Smooth muscle cell (in vitro differentiated cells): ENCODE data around the gene PAPPA. TPM values are rescaled to one million over a fixed set of nuclear protein-coding genes. Genes with fewer than 3 reads are reported as not detected.

Experiments
- DNase-seq: peaks from one replicate; lab custom pipeline; 2025; ENCODE audit not compliant: unreplicated experiment; lab: John Stamatoyannopoulos, UW
- H2AFZ ChIP-seq: fragments of 200-600 bp; sonication (generic); 2 replicates; pipeline ENCODE4 v1.6.0; 2016; ENCODE audit warnings: antibody characterized with exemption, low read depth, mild to moderate bottlenecking
- H3F3A ChIP-seq: fragments of 200-600 bp; sonication (generic); 2 replicates; pipeline ENCODE4 v1.6.0; 2017; ENCODE audit warnings: antibody characterized with exemption, low read depth
- H3K27ac ChIP-seq: fragments of 200-600 bp; sonication (generic); 2 replicates; pipeline ENCODE4 v1.5.1; 2016; ENCODE audit warnings: low read depth, mild to moderate bottlenecking
- H3K27me3 ChIP-seq: fragments of 200-600 bp; sonication (generic); 2 replicates; pipeline ENCODE4 v1.6.1; 2016; ENCODE audit warnings: low read depth, mild to moderate bottlenecking
- H3K36me3 ChIP-seq: fragments of 200-600 bp; sonication (generic); 2 replicates; pipeline ENCODE4 v1.5.1; 2016; ENCODE audit warnings: low read depth
- H3K4me1 ChIP-seq: fragments of 200-600 bp; sonication (generic); 2 replicates; pipeline ENCODE4 v1.5.1; 2016; ENCODE audit warnings: low read depth
- H3K4me2 ChIP-seq: fragments of 200-600 bp; sonication (generic); 2 replicates; pipeline ENCODE4 v1.6.0; 2016; ENCODE audit warnings: mild to moderate bottlenecking
- H3K4me3 ChIP-seq: fragments of 200-600 bp; sonication (generic); 2 replicates; pipeline ENCODE4 v1.5.1; 2016; ENCODE audit warnings: mild to moderate bottlenecking
- H3K79me2 ChIP-seq: fragments of 200-600 bp; sonication (generic); 2 replicates; pipeline ENCODE4 v1.6.0; 2016; ENCODE audit warnings: low read depth, mild to moderate bottlenecking
- H3K9ac ChIP-seq: fragments of 200-600 bp; sonication (generic); 2 replicates; pipeline ENCODE4 v1.6.0; 2016; ENCODE audit warnings: low read depth
- H3K9me3 ChIP-seq: fragments of 200-600 bp; sonication (generic); replicated peaks from 2 replicates; pipeline ENCODE4 v1.5.1; 2016; ENCODE audit warnings: low read depth
- H4K20me1 ChIP-seq: fragments of 200-600 bp; sonication (generic); 2 replicates; pipeline ENCODE4 v1.6.0; 2016; ENCODE audit warnings: low read depth
- CTCF ChIP-seq: fragments of 200-600 bp; sonication (generic); IDR thresholded peaks from 2 replicates; pipeline ENCODE4 v1.5.1; 2017; ENCODE audit warnings: borderline replicate concordance, mild to moderate bottlenecking, antibody characterized with exemption; ENCODE audit not compliant: insufficient read depth, poor library complexity, severe bottlenecking
- WGBS: methylation state at CpG from one replicate; pipeline ENCODE4 v1.1.7; 2016; ENCODE audit warnings: low lambda C conversion rate; 5-methylcytosine and 5-hydroxymethylcytosine counted together
- polyA plus RNA-seq: library from polyadenylated mRNA; unstranded; fragments of >200 nt; fragmentation: Nextera tagmentation; extraction: Ambion mirVana; gene quantifications from 2 replicates; pipeline ENCODE4 v1.2.1, GENCODE V29; 2016
- total RNA-seq: library from RNA; depleted of rRNA; stranded (reverse); fragments of >200 nt; gene quantifications from 2 replicates; pipeline ENCODE4 v1.2.3, GENCODE V29; 2014

PAPPA gene
- total and polyA plus RNA-seq, 2 experiments from 2014 or later: 27.7 to 114 TPM

- WGBS: 92% methylated on average over 6 of the region's 6 CpGs
- peaks cover 2% of the 10 kb centered on the region for H3F3A ChIP-seq
- peaks cover 28% of the 10 kb centered on the region for H3K36me3 ChIP-seq
These were observed 196.1 kb downstream of the PAPPA start for GRCh38 chr9:116349684-116350083.

GRCh38 chr9:116350213-116350612 is 196.6 kb downstream of the PAPPA start:
- no peak overlapping the region for H3K27ac ChIP-seq
- no peak for TF ChIP-seq CTCF
- peaks cover 74% of the 10 kb centered on the region for H4K20me1 ChIP-seq
- H3K4me3 ChIP-seq: no peak overlapping the region
- H3F3A ChIP-seq: peaks cover 5% of the 10 kb centered on the region
- no peak overlapping the region for H3K9ac ChIP-seq
- H2AFZ ChIP-seq: no peak overlapping the region
- no peaks in the 10 kb centered on the region for H3K79me2 ChIP-seq
- H3K4me2 ChIP-seq: no peak overlapping the region
- H3K4me1 ChIP-seq: no peaks in the 10 kb centered on the region
- no peak for DNase-seq
- H3K36me3 ChIP-seq: peaks cover 28% of the 10 kb centered on the region
- 80% methylated on average over 2 of the region's 2 CpGs for WGBS
- no peaks in the 10 kb centered on the region for H3K9me3 ChIP-seq
- H3K27me3 ChIP-seq: no peaks in the 10 kb centered on the region

More at GRCh38 chr9:116349684-116350083, 196.1 kb downstream of the PAPPA start:
- H3K4me1 ChIP-seq: no peaks in the 10 kb centered on the region
- H3K27ac ChIP-seq: no peak overlapping the region
- no peaks in the 10 kb centered on the region for H3K27me3 ChIP-seq
- H3K79me2 ChIP-seq: no peaks in the 10 kb centered on the region
- no peak for TF ChIP-seq CTCF
- no peak overlapping the region for H3K4me3 ChIP-seq
- no peak overlapping the region for H3K4me2 ChIP-seq
- no peak overlapping the region for H3K9ac ChIP-seq
- DNase-seq: no peak
- H3K9me3 ChIP-seq: no peaks in the 10 kb centered on the region
- no peak overlapping the region for H2AFZ ChIP-seq
- peaks cover 74% of the 10 kb centered on the region for H4K20me1 ChIP-seq

DNA sequence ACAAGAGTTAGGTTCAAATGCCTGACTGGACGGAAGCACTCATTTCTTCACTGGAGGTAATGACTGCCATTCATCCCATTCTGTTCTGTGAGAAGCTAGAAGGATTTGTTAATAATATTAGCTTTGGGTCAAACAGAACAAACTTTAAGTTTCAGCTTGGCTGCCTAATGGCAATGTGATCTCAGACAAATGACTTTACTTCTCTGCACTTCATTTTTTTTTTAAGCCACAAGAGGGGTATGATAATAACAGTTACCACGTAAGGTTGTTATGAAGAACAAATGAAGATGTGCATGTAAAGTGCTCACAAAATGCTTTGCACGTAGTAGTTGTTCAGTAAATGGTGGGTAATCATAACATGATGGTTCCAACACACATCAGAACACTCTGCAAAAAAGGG is 199.4 kb downstream of the PAPPA start:
- no peak overlapping the region for H3K4me2 ChIP-seq
- no peak overlapping the region for H3K27ac ChIP-seq
- WGBS: 98% methylated on average over 3 of the region's 3 CpGs
- no peak for DNase-seq
- no peak overlapping the region for H2AFZ ChIP-seq
- no peak overlapping the region for H3K9ac ChIP-seq
- no peak overlapping the region for H3K4me3 ChIP-seq
- peaks cover 41% of the 10 kb centered on the region for H3K36me3 ChIP-seq
- no peaks in the 10 kb centered on the region for H3K4me1 ChIP-seq
- TF ChIP-seq CTCF: no peak
- no peaks in the 10 kb centered on the region for H3K27me3 ChIP-seq
- H3K9me3 ChIP-seq: no peaks in the 10 kb centered on the region
- H3F3A ChIP-seq: peaks cover 5% of the 10 kb centered on the region
- peaks cover 64% of the 10 kb centered on the region for H4K20me1 ChIP-seq
- no peaks in the 10 kb centered on the region for H3K79me2 ChIP-seq

GRCh38 chr9:116355153-116355921 is 201.7 kb downstream of the PAPPA start:
- no peak for TF ChIP-seq CTCF
- H3K4me2 ChIP-seq: no peak overlapping the region
- no peaks in the 10 kb centered on the region for H3K27me3 ChIP-seq
- no peaks in the 10 kb centered on the region for H3K79me2 ChIP-seq
- H3K9ac ChIP-seq: no peak overlapping the region
- no peak for DNase-seq
- no peaks in the 10 kb centered on the region for H3K9me3 ChIP-seq
- peaks cover 62% of the 10 kb centered on the region for H4K20me1 ChIP-seq
- peak overlapping the region; percentile 49 for H3K27ac ChIP-seq
- H3F3A ChIP-seq: peaks cover 5% of the 10 kb centered on the region
- peaks cover 52% of the 10 kb centered on the region for H3K36me3 ChIP-seq
- no peaks in the 10 kb centered on the region for H3K4me1 ChIP-seq
- 48% methylated on average over 11 of the region's 11 CpGs for WGBS
- no peak overlapping the region for H3K4me3 ChIP-seq
- H2AFZ ChIP-seq: no peak overlapping the region
